ENCODE data around the gene SAMD13.

DNA sequence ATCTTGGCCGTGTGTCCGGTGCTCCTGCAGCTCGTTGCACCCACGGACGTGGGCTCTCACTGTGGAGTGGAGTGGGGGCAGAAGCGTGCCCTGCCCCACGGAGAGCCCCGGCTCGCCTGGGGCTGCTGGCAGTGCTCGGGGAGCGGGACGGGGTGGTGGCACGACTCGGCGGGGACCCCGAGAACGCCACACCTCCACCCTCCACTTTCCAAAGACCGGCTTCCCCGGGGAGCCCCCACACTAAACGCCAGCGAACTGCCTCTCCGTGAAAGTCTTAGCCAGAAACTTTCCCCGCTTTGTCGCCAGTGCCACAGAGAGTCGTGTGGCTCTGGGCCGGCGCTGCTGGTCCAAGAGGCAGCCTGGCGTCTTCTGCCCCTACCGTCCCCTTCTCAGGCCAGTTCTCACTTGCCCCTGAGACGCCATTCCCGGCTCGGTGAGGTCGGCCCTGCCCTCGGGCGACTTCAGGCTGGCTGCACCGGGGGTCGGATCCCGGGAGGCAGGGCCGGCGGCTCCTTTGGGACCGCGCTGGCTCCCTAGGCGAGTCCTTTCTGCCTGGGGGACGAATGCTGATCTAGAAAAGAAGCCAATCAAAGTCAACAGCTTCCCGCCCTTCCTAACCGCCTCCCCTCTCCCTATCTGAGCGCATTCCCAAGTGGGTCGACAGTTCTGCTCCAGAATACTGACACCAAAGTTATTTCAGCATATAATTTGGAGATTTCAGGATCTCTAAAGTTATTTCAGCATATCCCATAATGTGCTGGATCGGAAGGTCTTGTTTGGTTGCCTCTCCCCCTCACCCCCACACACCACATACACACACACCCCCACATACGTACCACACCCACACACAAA is 2.6 kb upstream of the SAMD13 start:
- TF ChIP-seq, protein P1, sequence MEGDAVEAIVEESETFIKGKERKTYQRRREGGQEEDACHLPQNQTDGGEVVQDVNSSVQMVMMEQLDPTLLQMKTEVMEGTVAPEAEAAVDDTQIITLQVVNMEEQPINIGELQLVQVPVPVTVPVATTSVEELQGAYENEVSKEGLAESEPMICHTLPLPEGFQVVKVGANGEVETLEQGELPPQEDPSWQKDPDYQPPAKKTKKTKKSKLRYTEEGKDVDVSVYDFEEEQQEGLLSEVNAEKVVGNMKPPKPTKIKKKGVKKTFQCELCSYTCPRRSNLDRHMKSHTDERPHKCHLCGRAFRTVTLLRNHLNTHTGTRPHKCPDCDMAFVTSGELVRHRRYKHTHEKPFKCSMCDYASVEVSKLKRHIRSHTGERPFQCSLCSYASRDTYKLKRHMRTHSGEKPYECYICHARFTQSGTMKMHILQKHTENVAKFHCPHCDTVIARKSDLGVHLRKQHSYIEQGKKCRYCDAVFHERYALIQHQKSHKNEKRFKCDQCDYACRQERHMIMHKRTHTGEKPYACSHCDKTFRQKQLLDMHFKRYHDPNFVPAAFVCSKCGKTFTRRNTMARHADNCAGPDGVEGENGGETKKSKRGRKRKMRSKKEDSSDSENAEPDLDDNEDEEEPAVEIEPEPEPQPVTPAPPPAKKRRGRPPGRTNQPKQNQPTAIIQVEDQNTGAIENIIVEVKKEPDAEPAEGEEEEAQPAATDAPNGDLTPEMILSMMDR (IDR thresholded peaks at IDR 0.05), result no peak
- TF ChIP-seq EZH2 (IDR thresholded peaks at IDR 0.05; ENCODE audit: borderline replicate concordance, insufficient read depth, low read depth, low read length, poor library complexity, severe bottlenecking), result no peak

Data from B cell (primary cell).